ENCODE data around the gene IFIT1B.
"Not testable (repeated sequence)": the region's sequence is repeated elsewhere in the genome, so short reads cannot be mapped to it uniquely, and the experiment has no call there.

The IFIT1B gene, protein sequence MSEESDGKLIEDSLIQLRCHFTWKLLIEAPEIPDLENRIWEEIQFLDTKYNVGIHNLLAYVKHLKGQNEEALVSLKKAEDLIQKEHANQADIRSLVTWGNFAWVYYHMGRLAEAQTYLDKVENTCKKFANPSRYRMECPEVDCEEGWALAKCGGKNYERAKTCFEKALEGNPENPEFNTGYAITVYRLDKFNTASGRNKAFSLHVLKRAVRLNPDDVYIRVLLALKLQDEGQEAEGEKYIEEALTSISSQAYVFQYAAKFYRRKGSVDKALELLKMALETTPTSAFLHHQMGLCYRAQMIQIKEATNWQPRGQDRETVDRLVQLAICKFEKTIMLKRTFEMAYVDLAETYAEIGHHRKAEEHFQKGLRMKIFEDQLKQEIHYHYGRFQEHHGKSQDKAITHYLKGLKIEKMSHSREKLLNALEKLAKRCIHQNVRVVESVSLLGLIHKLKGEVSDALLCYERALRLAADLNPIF

DNA sequence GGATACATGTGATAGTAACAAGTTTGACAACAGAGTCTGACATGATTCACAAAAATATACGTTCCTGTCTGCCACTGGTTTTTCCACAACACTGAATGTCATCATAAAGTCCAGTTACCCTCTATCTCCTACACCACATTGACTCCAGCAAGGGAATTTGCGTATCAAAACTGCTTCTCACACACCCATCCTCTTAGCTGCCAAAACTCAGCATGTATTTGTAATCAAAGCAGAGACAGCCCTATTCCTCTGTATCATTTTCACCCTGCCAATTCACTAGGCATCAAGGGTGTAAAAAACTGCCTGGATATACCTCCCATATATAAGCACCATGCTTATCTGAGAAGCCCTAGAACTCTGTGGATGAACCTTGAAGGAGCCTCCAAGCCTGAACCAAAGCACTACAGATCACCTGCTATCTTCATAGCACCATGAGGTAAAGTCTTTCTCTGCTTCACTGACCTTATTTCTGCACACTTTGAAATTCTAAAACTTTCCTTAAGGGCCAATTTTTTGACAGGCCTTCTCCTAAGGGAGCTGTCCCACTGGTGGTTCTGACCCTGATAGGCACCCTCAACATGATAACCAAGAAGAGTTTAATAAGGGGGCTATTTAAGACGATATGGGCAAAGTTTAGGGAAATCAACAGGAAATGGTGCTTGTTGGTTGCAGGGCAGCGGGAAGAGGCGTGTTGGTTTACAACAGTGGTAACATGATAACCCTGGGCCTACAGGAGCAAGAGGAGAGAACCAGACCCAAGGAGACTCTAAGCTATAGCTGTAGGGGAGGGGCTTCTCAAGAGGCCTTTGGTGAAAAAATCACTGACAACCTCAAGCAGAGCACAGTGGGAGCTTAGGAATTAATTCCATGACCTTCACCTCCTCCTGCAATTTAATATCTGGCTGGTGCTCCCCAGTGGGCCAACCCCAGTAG is at the start of gene IFIT1B:
Gene IFIT1B, plus strand, starts transcription at position 352 of the 933 bp plus-strand sequence. Its CDS starts 80 bp downstream, at position 432.
- in situ Hi-C loops (cut with MboI; ENCODE audit: low sequenced_read_pairs) = no loop called here

GRCh38 chr10:89329151-89329550 is 48.7 kb upstream of the IFIT1B start:
- in situ Hi-C loops (cut with MboI; ENCODE audit: low sequenced_read_pairs) = no loop called here

DNA sequence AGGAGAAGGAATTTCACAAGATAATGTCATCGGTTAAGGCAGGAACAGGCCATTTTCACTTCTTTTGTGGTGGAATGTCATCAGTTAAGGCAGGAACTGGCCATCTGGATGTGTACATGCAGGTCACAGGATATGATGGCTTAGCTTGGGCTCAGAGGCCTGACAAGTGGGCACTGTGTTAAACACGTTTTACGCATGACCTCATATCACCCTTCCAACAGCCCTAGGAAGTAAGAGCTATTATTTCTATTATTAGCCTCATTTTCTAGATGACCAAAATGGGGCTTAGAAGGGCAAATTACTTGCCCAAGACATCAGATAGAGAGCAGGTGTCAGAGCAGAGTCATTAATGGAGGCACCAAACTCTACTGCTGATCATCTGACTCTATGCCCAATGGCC is 47.8 kb upstream of the IFIT1B start:
- in situ Hi-C loops (cut with MboI; ENCODE audit: low sequenced_read_pairs) = not testable (repeated sequence)

GRCh38 chr10:89330537-89331212 is 47.2 kb upstream of the IFIT1B start:
- in situ Hi-C loops (cut with MboI; ENCODE audit: low sequenced_read_pairs) = no loop called here

- in situ Hi-C loops (cut with MboI; ENCODE audit: low sequenced_read_pairs) = not testable (repeated sequence)
Measured at GRCh38 chr10:89331487-89332122, 46.3 kb upstream of the IFIT1B start.

DNA sequence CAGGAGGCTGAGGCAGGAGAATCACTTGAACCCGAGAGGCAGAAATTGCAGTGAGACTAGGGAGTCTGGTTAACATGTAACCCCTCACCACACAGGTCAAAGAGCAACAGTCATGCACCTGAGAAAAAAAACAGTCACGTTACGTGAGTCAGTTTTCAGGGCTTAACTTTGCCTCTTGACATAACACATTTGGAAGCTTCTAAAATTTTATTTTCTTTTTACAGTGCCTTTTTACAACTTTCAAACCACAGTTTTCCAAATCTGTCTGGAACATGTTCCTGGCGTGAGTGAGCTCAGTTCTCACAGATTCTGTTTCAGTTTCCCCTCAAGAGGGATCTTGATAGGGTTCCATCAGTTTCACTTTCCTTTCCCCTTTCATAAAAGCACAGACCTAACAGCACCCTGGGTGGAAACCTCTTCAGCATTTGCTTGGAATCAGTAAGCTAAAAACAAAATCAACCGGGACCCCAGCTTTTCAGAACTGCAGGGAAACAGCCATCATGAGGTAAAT is 45.7 kb upstream of the IFIT1B start:
- in situ Hi-C loops (cut with MboI; ENCODE audit: low sequenced_read_pairs) = no loop called here

DNA sequence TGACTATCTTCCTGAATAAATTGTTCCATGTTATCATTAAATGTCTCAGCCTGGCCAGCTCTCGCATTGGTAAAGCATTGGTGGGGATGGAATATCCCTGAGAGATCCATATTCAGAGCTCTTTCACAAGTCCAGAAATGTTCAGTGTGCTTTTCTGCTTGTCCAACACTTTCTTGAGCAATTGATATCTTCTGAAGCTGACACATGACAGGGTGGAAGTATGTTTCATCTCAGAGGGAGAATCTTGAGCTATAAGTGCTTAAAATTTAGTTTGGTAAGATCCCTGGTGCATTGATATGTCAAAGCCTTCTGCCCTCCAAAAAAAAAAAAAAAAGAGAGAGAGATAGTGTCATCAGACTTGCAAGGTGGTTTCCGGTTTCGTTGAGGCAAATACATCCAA is 42.6 kb upstream of the IFIT1B start:
- in situ Hi-C loops (cut with MboI; ENCODE audit: low sequenced_read_pairs) = no loop called here

- in situ Hi-C loops (cut with MboI; ENCODE audit: low sequenced_read_pairs) = no loop called here
Measured at GRCh38 chr10:89336241-89336640, 41.6 kb upstream of the IFIT1B start.

GRCh38 chr10:89337484-89337883 is 40.4 kb upstream of the IFIT1B start:
- in situ Hi-C loops (cut with MboI; ENCODE audit: low sequenced_read_pairs) = no loop called here

GRCh38 chr10:89338713-89339112 is 39.1 kb upstream of the IFIT1B start:
- in situ Hi-C loops (cut with MboI; ENCODE audit: low sequenced_read_pairs) = no loop called here

DNA sequence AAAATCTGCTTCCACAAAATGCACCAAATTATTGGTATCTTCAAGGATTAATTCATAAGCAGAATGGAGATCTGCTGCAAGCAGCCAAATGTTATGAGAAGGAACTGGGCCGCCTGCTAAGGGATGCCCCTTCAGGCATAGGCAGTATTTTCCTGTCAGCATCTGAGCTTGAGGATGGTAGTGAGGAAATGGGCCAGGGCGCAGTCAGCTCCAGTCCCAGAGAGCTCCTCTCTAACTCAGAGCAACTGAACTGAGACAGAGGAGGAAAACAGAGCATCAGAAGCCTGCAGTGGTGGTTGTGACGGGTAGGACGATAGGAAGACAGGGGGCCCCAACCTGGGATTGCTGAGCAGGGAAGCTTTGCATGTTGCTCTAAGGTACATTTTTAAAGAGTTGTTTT is 38.0 kb upstream of the IFIT1B start:
- in situ Hi-C loops (cut with MboI; ENCODE audit: low sequenced_read_pairs) = no loop called here

GRCh38 chr10:89341649-89342048 is 36.2 kb upstream of the IFIT1B start:
- in situ Hi-C loops (cut with MboI; ENCODE audit: low sequenced_read_pairs) = no loop called here

- in situ Hi-C loops (cut with MboI; ENCODE audit: low sequenced_read_pairs) = no loop called here
Measured at GRCh38 chr10:89342206-89342958, 35.5 kb upstream of the IFIT1B start.

DNA sequence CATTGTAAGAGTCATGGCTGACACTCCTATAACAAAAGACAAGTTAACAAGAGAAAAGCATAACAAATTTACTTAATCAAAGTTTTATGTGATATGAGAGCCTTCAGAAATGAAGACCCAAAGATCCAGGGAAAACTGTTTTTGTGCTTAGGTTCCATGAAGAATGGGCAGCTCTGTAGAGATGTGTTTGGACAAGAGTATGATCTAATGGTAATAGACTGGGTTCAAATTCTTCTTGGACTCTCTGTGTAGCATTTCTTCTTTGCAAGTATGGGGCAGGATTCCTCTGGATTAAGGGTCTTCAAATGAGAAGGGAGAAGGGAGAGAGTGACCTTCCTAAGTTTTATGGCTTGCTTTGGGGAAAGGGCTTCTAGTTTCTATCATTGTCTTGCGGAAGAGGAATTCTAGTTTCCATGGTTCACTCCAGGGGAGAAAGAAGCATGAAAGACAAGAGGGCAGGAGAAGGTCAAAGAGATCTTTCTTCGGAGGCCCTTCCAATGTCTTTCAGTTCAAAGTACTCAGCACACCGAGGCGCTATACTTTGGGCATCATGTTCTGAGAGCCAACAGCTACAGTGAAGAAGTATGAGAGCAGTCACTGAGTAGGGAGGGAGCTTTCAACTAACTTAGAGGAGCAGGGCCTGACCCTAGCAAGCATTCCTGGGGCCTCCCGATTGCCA is 34.6 kb upstream of the IFIT1B start:
- in situ Hi-C loops (cut with MboI; ENCODE audit: low sequenced_read_pairs) = no loop called here

DNA sequence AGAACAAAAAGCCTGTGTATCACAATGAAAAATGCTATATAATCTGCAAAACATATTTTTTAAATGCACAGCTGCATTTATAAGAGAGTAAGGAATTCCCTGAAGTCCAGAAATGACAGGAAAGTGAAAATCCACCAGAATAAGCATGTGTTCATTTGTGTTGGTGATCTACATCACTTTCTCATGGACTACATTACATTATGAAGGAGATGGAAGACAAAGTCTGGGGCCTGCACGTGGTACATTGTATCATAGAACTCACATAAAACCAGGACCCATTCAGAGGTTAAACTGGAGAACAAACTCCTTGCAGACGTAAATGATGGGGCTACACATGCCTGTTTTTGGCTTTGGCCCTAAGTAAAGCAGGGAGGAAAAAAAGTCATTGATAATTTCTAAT is 33.7 kb upstream of the IFIT1B start:
- in situ Hi-C loops (cut with MboI; ENCODE audit: low sequenced_read_pairs) = no loop called here

- in situ Hi-C loops (cut with MboI; ENCODE audit: low sequenced_read_pairs) = no loop called here
Measured at GRCh38 chr10:89345367-89346000, 32.4 kb upstream of the IFIT1B start.

DNA sequence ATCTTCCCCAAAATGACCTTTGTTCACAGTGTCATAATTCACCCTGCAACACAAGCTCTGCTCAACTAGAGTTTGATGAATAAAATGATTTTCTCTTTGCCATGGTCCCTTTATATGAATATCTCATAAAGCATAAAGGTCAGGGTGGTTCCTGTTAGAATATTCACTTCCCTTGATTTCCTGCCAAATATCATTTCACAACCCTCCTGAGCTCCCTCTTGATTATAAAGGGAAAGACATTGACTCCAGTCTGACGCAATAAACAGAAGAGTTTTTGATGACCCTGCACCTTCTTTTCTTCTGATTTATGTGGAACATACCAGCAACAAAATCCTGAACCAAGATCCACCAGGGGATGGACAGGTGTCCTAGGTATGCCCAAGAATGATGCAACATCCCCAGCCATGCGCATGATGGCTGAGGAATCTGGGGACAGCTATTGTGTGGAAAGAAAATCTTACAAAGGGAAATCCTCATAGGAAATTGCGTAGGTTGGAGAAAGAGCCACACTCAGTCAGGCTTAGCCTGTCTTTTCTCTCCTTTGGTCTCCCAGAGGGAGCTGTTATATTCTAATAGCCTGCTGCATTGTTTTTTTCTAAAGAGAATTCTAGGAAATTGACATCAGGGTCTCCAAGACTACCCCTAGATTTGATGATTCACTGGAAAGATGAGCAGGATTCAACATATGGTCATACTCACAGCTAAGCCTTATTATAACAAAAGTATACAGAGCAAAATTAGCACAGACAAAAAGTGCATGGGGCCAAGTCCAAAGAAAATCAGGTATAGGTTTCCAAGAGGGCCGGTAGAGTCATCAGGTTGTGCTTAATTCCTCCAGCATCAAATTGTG is 31.2 kb upstream of the IFIT1B start:
- in situ Hi-C loops (cut with MboI; ENCODE audit: low sequenced_read_pairs) = no loop called here
